KMS-11 (cell line): ENCODE results near the gene SMIM20.

Experiments used
- H2AFZ ChIP-seq: fragments of 200-600 bp; sonication (generic); 2 replicates; pipeline ENCODE4 v1.6.1; 2016; ENCODE audit warnings: antibody characterized with exemption, mixed run types, low read depth
- H3K27ac ChIP-seq: fragments of 200-600 bp; sonication (generic); 2 replicates; pipeline ENCODE4 v1.6.1; 2016; ENCODE audit warnings: mild to moderate bottlenecking, mixed run types
- H3K27me3 ChIP-seq: fragments of 200-600 bp; sonication (generic); 2 replicates; pipeline ENCODE4 v1.6.1; 2017; ENCODE audit warnings: mild to moderate bottlenecking, low read depth, mixed run types, moderate library complexity; ENCODE audit not compliant: insufficient read depth
- H3K36me3 ChIP-seq: fragments of 200-600 bp; sonication (generic); 2 replicates; pipeline ENCODE4 v1.6.1; 2017; ENCODE audit warnings: mild to moderate bottlenecking, mixed run types; ENCODE audit not compliant: insufficient read depth
- H3K4me1 ChIP-seq: fragments of 200-600 bp; sonication (generic); 2 replicates; pipeline ENCODE4 v1.6.1; 2016; ENCODE audit warnings: mild to moderate bottlenecking, low read depth, mixed run types; ENCODE audit not compliant: poor library complexity, severe bottlenecking
- H3K4me2 ChIP-seq: fragments of 200-600 bp; sonication (generic); 2 replicates; pipeline ENCODE4 v1.7.0; 2016; ENCODE audit warnings: mild to moderate bottlenecking, mixed run types
- H3K4me3 ChIP-seq: fragments of 200-600 bp; sonication (generic); IDR thresholded peaks from 2 replicates; pipeline ENCODE4 v1.6.1; 2017; ENCODE audit warnings: low read depth, low read length, mixed read lengths; ENCODE audit not compliant: insufficient read depth
- H3K79me2 ChIP-seq: fragments of 200-600 bp; sonication (generic); 2 replicates; pipeline ENCODE4 v1.6.1; 2016; ENCODE audit warnings: low read depth, mixed run types; ENCODE audit not compliant: insufficient read depth
- H3K9ac ChIP-seq: fragments of 200-600 bp; sonication (generic); 2 replicates; pipeline ENCODE4 v1.6.1; 2016; ENCODE audit warnings: mild to moderate bottlenecking, mixed run types
- H4K20me1 ChIP-seq: fragments of 200-600 bp; sonication (generic); 2 replicates; pipeline ENCODE4 v1.6.1; 2016; ENCODE audit warnings: mild to moderate bottlenecking, mixed run types; ENCODE audit not compliant: insufficient read depth
- TF ChIP-seq, protein P1 (sequence below): fragments of 200-600 bp; sonication (generic); conservative IDR thresholded peaks from 2 replicates; pipeline ENCODE4 v1.6.1; 2017; ENCODE audit warnings: low read depth, mild to moderate bottlenecking, antibody characterized with exemption, low read length, moderate library complexity, mixed read lengths

Gene SMIM20

DNA sequence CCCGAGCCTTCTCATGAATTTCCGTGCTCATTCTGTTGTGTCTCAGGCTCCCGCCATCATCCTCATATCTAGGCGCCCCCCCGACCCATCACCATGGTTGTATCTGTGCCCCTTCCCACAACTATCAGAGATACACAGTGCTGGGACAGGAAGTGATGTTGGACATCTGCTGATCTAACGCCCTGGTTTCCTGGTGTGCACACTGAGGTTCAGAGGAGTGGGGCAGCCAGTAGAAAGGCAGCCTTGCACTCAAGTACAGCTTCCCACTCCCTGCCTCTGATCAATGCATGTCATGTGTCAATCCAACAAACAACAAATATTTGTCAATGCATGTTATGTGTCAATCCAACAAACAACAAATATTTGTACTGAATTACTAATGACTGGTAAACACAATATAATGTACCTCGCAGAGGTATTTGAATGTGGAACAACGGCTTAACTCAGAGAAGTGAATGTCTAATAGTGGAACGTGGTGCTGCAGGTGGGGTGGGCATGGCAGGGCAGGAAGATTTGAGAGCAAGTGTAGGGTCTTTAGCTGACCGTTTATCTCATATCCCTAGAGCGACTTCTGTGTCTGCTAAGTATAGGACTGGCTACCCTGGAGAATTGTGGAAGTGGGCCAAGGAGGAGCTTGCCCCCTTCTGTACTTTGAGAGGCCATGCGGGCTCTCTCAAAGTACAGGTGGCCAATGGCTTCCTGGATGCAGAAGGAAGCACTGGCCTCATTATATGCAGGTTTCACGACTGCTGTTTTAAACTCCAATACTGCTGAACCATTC is 41.0 kb upstream of the SMIM20 start:
- Histone ChIP-seq H3K4me2 (no peak overlapping the region), H3K27ac (no peak overlapping the region), H3K36me3 (no peaks in the 10 kb centered on the region), H2AFZ (no peak overlapping the region), H4K20me1 (no peaks in the 10 kb centered on the region), H3K4me3 (no peak overlapping the region), H3K27me3 (no peaks in the 10 kb centered on the region), H3K4me1 (no peaks in the 10 kb centered on the region), H3K9ac (no peak overlapping the region), H3K79me2 (no peaks in the 10 kb centered on the region)
- TF ChIP-seq, protein P1, sequence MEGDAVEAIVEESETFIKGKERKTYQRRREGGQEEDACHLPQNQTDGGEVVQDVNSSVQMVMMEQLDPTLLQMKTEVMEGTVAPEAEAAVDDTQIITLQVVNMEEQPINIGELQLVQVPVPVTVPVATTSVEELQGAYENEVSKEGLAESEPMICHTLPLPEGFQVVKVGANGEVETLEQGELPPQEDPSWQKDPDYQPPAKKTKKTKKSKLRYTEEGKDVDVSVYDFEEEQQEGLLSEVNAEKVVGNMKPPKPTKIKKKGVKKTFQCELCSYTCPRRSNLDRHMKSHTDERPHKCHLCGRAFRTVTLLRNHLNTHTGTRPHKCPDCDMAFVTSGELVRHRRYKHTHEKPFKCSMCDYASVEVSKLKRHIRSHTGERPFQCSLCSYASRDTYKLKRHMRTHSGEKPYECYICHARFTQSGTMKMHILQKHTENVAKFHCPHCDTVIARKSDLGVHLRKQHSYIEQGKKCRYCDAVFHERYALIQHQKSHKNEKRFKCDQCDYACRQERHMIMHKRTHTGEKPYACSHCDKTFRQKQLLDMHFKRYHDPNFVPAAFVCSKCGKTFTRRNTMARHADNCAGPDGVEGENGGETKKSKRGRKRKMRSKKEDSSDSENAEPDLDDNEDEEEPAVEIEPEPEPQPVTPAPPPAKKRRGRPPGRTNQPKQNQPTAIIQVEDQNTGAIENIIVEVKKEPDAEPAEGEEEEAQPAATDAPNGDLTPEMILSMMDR = no peak

DNA sequence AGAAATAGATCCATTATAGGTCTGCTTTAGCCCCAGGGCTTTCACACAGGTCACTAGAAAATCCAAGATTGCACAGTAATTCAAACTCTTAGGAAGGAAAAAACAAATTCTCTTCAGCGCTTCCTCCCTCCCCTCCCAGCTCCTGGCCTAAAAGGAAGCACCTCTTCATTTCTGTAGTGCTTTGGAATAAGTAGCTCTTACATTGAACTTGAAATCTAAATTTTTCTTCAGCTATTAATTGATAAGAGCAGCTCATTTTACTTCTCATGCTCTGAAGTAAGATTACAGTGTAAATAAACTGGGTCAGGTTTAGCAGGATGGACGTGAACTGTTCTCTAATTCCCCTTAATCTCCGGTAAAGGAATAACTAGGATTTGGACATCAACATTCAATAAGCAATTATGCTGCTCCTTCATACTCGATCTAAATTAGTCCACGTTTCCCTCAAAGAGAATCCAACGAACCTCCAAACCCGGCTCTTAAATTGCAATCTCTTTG is 40.3 kb upstream of the SMIM20 start:
- Histone ChIP-seq H3K79me2 (no peaks in the 10 kb centered on the region), H3K4me3 (no peak overlapping the region), H3K9ac (no peak overlapping the region), H3K27ac (no peak overlapping the region), H3K27me3 (no peaks in the 10 kb centered on the region), H3K4me1 (no peaks in the 10 kb centered on the region), H3K36me3 (no peaks in the 10 kb centered on the region), H4K20me1 (no peaks in the 10 kb centered on the region), H3K4me2 (no peak overlapping the region), H2AFZ (no peak overlapping the region)
- TF ChIP-seq, protein P1 = no peak

DNA sequence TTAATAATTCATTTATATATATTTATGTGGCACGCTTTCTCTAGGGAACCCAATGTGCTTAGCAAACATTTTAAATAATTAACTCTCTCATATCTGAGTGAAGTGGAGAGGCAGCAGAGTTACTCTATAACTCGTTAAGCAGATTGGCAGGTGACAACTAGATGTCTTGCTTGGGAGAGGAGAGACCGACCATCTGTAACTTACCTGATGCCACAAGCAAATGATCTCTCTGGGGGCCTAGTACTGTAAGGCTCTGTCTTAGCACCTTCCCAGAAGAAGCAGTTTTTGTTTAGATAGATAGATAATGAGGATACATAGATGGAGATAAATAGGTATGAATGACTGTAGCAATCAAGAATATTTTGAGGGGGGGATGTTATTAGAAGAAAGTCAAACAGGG is 39.4 kb upstream of the SMIM20 start:
- no peak overlapping the region for H3K4me3 ChIP-seq
- no peaks in the 10 kb centered on the region for H3K79me2 ChIP-seq
- H4K20me1 ChIP-seq = no peaks in the 10 kb centered on the region
- H3K27ac ChIP-seq = no peak overlapping the region
- H2AFZ ChIP-seq = no peak overlapping the region
- H3K36me3 ChIP-seq = no peaks in the 10 kb centered on the region
- no peak overlapping the region for H3K4me2 ChIP-seq
- no peaks in the 10 kb centered on the region for H3K4me1 ChIP-seq
- H3K9ac ChIP-seq = no peak overlapping the region
- TF ChIP-seq, protein P1 = no peak
- no peaks in the 10 kb centered on the region for H3K27me3 ChIP-seq

DNA sequence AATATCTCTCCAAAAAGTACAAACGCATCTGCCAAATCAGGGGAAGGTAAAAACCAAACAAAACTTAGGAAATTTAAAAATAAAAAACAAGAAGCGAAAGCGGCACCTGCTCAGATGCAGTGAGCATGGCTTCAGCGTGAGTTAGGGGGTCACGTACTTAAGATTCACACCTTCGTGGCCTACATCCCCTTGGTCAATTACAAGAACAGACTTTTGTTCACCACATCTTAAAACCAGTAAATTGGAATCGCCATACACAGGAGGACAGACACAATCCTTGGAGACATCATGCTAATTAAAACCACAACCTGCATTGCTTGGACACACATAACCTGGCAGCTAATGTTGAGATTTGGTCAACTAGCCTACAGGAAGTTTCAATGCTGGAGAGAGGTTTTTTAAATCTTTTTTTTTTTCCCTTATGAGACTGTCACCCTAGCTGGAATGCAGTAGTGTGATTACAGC is 38.7 kb upstream of the SMIM20 start:
- H3K4me2 ChIP-seq = no peak overlapping the region
- no peak overlapping the region for H2AFZ ChIP-seq
- H3K36me3 ChIP-seq = no peaks in the 10 kb centered on the region
- no peak overlapping the region for H3K9ac ChIP-seq
- H3K27me3 ChIP-seq = no peaks in the 10 kb centered on the region
- H3K4me1 ChIP-seq = no peaks in the 10 kb centered on the region
- H4K20me1 ChIP-seq = no peaks in the 10 kb centered on the region
- H3K4me3 ChIP-seq = no peak overlapping the region
- no peaks in the 10 kb centered on the region for H3K79me2 ChIP-seq
- no peak overlapping the region for H3K27ac ChIP-seq
- TF ChIP-seq, protein P1 = no peak
